ENCODE data around the gene DKC1.

DKC1 gene

GRCh38 chrX:154738011-154738738, 24.5 kb upstream of the DKC1 start:
- TF ChIP-seq SUZ12 (IDR thresholded peaks at IDR 0.05; ENCODE audit: extremely low read depth, insufficient read depth, insufficient read length) (no peak), YY1 (IDR thresholded peaks at IDR 0.05; ENCODE audit: insufficient read depth, insufficient read length) (no peak), ZNF274 (IDR thresholded peaks at IDR 0.05; ENCODE audit: low read depth, low read length) (no peak)
- H3K27me3 ChIP-seq (ENCODE audit: insufficient read depth, insufficient read length), result no peaks in the 10 kb centered on the region
- H3K9me3 ChIP-seq (ENCODE audit: insufficient read depth, low read length), result no peaks in the 10 kb centered on the region
- no peaks in the 10 kb centered on the region for H3K36me3 ChIP-seq (ENCODE audit: insufficient read depth, insufficient read length, low read length)
- no peak for DNase-seq (ENCODE audit: low read depth, low spot score)
- H3K4me1 ChIP-seq (ENCODE audit: insufficient read depth, insufficient read length), result no peaks in the 10 kb centered on the region
- H3K9ac ChIP-seq (ENCODE audit: insufficient read length, low read depth), result no peak overlapping the region
- H3K4me3 ChIP-seq (ENCODE audit: insufficient read length, low read depth), result no peak overlapping the region

GRCh38 chrX:154739952-154740465, 22.7 kb upstream of the DKC1 start:
- no peak for DNase-seq (ENCODE audit: low read depth, low spot score)
- Histone ChIP-seq H3K27me3 (ENCODE audit: insufficient read depth, insufficient read length) (no peaks in the 10 kb centered on the region), H3K9ac (ENCODE audit: insufficient read length, low read depth) (no peak overlapping the region), H3K4me3 (ENCODE audit: insufficient read length, low read depth) (no peak overlapping the region), H3K9me3 (ENCODE audit: insufficient read depth, low read length) (no peaks in the 10 kb centered on the region), H3K36me3 (ENCODE audit: insufficient read depth, insufficient read length, low read length) (no peaks in the 10 kb centered on the region), H3K4me1 (ENCODE audit: insufficient read depth, insufficient read length) (no peaks in the 10 kb centered on the region)
- TF ChIP-seq ZNF274 (IDR thresholded peaks at IDR 0.05; ENCODE audit: low read depth, low read length), result no peak
- no peak for TF ChIP-seq SUZ12 (IDR thresholded peaks at IDR 0.05; ENCODE audit: extremely low read depth, insufficient read depth, insufficient read length)
- no peak for TF ChIP-seq YY1 (IDR thresholded peaks at IDR 0.05; ENCODE audit: insufficient read depth, insufficient read length)

- Histone ChIP-seq H3K9me3 (ENCODE audit: insufficient read depth, low read length) (no peaks in the 10 kb centered on the region), H3K9ac (ENCODE audit: insufficient read length, low read depth) (no peak overlapping the region), H3K4me1 (ENCODE audit: insufficient read depth, insufficient read length) (no peaks in the 10 kb centered on the region), H3K4me3 (ENCODE audit: insufficient read length, low read depth) (no peak overlapping the region), H3K27me3 (ENCODE audit: insufficient read depth, insufficient read length) (no peaks in the 10 kb centered on the region), H3K36me3 (ENCODE audit: insufficient read depth, insufficient read length, low read length) (no peaks in the 10 kb centered on the region)
- DNase-seq (ENCODE audit: low read depth, low spot score), result no peak
- TF ChIP-seq SUZ12 (IDR thresholded peaks at IDR 0.05; ENCODE audit: extremely low read depth, insufficient read depth, insufficient read length) (no peak), YY1 (IDR thresholded peaks at IDR 0.05; ENCODE audit: insufficient read depth, insufficient read length) (no peak), ZNF274 (IDR thresholded peaks at IDR 0.05; ENCODE audit: low read depth, low read length) (no peak)
Observed at GRCh38 chrX:154742613-154743012, 20.1 kb upstream of the DKC1 start.

GRCh38 chrX:154748712-154749339, 13.8 kb upstream of the DKC1 start:
- no peak overlapping the region for H3K9ac ChIP-seq (ENCODE audit: insufficient read length, low read depth)
- peaks cover 37% of the 10 kb centered on the region for H3K27me3 ChIP-seq (ENCODE audit: insufficient read depth, insufficient read length)
- H3K4me3 ChIP-seq (ENCODE audit: insufficient read length, low read depth), result no peak overlapping the region
- DNase-seq (ENCODE audit: low read depth, low spot score), result peak; percentile 16
- H3K36me3 ChIP-seq (ENCODE audit: insufficient read depth, insufficient read length, low read length), result no peaks in the 10 kb centered on the region
- H3K4me1 ChIP-seq (ENCODE audit: insufficient read depth, insufficient read length), result no peaks in the 10 kb centered on the region
- H3K9me3 ChIP-seq (ENCODE audit: insufficient read depth, low read length), result no peaks in the 10 kb centered on the region
- TF ChIP-seq YY1 (IDR thresholded peaks at IDR 0.05; ENCODE audit: insufficient read depth, insufficient read length) (no peak), ZNF274 (IDR thresholded peaks at IDR 0.05; ENCODE audit: low read depth, low read length) (no peak), SUZ12 (IDR thresholded peaks at IDR 0.05; ENCODE audit: extremely low read depth, insufficient read depth, insufficient read length) (no peak)

- peaks cover 37% of the 10 kb centered on the region for H3K27me3 ChIP-seq (ENCODE audit: insufficient read depth, insufficient read length)
- no peak for TF ChIP-seq SUZ12 (IDR thresholded peaks at IDR 0.05; ENCODE audit: extremely low read depth, insufficient read depth, insufficient read length)
- no peak for TF ChIP-seq YY1 (IDR thresholded peaks at IDR 0.05; ENCODE audit: insufficient read depth, insufficient read length)
- TF ChIP-seq ZNF274 (IDR thresholded peaks at IDR 0.05; ENCODE audit: low read depth, low read length), result no peak
- no peaks in the 10 kb centered on the region for H3K9me3 ChIP-seq (ENCODE audit: insufficient read depth, low read length)
- H3K4me3 ChIP-seq (ENCODE audit: insufficient read length, low read depth), result no peak overlapping the region
- H3K9ac ChIP-seq (ENCODE audit: insufficient read length, low read depth), result no peak overlapping the region
- no peaks in the 10 kb centered on the region for H3K36me3 ChIP-seq (ENCODE audit: insufficient read depth, insufficient read length, low read length)
- H3K4me1 ChIP-seq (ENCODE audit: insufficient read depth, insufficient read length), result no peaks in the 10 kb centered on the region
- no peak for DNase-seq (ENCODE audit: low read depth, low spot score)
Observed at GRCh38 chrX:154749856-154750255, 12.8 kb upstream of the DKC1 start.

- Histone ChIP-seq H3K27me3 (ENCODE audit: insufficient read depth, insufficient read length) (peaks cover 37% of the 10 kb centered on the region), H3K9me3 (ENCODE audit: insufficient read depth, low read length) (no peaks in the 10 kb centered on the region), H3K4me3 (ENCODE audit: insufficient read length, low read depth) (peak within 1 kb of the TSS; percentile 34), H3K9ac (ENCODE audit: insufficient read length, low read depth) (peak within 1 kb of the TSS; percentile 42), H3K4me1 (ENCODE audit: insufficient read depth, insufficient read length) (no peaks in the 10 kb centered on the region), H3K36me3 (ENCODE audit: insufficient read depth, insufficient read length, low read length) (no peaks in the 10 kb centered on the region)
- no peak for TF ChIP-seq ZNF274 (IDR thresholded peaks at IDR 0.05; ENCODE audit: low read depth, low read length)
- no peak for TF ChIP-seq SUZ12 (IDR thresholded peaks at IDR 0.05; ENCODE audit: extremely low read depth, insufficient read depth, insufficient read length)
- TF ChIP-seq YY1 (IDR thresholded peaks at IDR 0.05; ENCODE audit: insufficient read depth, insufficient read length), result no peak
- DNase-seq (ENCODE audit: low read depth, low spot score), result no peak
Observed at GRCh38 chrX:154750301-154751202, 12.1 kb upstream of the DKC1 start, which contains the start of gene GAB3. GAB3 (minus strand) TSS chrX:154751077; CDS start chrX:154751025, 52 bp downstream.
